Loucy (cell line): Measurements from ENCODE around the gene CALML3.

Experiments
- EZH2phosphoT487 ChIP-seq: fragments of 200-600 bp; IDR thresholded peaks from 2 replicates; pipeline ENCODE4 v1.6.1; 2018; ENCODE audit warnings: antibody characterized with exemption, mild to moderate bottlenecking, moderate library complexity, borderline replicate concordance
- TF ChIP-seq, protein P1 (sequence below): fragments of 200-600 bp; sonication (generic); conservative IDR thresholded peaks from 2 replicates; pipeline ENCODE4 v1.5.1; 2014; ENCODE audit warnings: mild to moderate bottlenecking, antibody characterized with exemption, low read length

GRCh38 chr10:5496261-5497250, 28.2 kb upstream of the CALML3 start:
- TF ChIP-seq, protein P1, sequence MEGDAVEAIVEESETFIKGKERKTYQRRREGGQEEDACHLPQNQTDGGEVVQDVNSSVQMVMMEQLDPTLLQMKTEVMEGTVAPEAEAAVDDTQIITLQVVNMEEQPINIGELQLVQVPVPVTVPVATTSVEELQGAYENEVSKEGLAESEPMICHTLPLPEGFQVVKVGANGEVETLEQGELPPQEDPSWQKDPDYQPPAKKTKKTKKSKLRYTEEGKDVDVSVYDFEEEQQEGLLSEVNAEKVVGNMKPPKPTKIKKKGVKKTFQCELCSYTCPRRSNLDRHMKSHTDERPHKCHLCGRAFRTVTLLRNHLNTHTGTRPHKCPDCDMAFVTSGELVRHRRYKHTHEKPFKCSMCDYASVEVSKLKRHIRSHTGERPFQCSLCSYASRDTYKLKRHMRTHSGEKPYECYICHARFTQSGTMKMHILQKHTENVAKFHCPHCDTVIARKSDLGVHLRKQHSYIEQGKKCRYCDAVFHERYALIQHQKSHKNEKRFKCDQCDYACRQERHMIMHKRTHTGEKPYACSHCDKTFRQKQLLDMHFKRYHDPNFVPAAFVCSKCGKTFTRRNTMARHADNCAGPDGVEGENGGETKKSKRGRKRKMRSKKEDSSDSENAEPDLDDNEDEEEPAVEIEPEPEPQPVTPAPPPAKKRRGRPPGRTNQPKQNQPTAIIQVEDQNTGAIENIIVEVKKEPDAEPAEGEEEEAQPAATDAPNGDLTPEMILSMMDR, result no peak
- TF ChIP-seq EZH2phosphoT487, result no peak
